ENCODE data around the gene SURF6. TPM values are rescaled to one million over a fixed set of nuclear protein-coding genes. Genes with fewer than 3 reads are reported as not detected.
"Not testable (repeated sequence)": the region's sequence is repeated elsewhere in the genome, so short reads cannot be mapped to it uniquely, and the experiment has no call there.

SURF6 gene
- total and polyA plus RNA-seq, 5 experiments from 2014 or later, result 4.9 to 34.1 (median 16.9) TPM

DNA sequence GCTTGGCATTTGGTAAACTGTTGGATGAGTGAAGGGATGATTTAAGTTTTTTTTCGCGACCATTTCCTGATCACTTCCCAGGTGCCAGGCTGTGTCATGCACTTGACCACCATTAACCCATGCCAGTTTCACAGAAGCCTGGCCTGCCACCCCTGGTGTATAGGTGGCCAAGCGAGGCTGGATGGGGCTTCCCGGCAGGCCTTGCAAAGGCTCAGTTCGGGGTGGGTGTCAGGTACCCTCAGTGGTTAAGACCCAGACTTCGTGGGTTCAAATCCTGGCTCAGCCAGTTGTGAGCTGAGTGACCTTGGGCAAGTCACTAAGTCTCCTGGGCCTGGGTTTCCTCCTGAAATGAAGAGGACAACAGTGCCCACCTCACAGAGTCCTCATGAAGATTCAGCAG is 9.6 kb upstream of the SURF6 start:
- no peak overlapping the region for H3K27ac Mint-ChIP-seq
- no peak for ATAC-seq
- H3K27me3 Mint-ChIP-seq, result no peaks in the 10 kb centered on the region
- peak overlapping the region in 4 of 10 donors; percentile 38 to 100 (median 95) for H3K4me3 Mint-ChIP-seq
- DNase-seq, result no peak
- H3K9me3 Mint-ChIP-seq, result no peaks in the 10 kb centered on the region
- H3K36me3 Mint-ChIP-seq, result peaks cover 0 to 60% (median 12%) of the 10 kb centered on the region in 3 donors
- peaks cover 17 to 63% (median 54%) of the 10 kb centered on the region in 4 donors for H3K4me1 Mint-ChIP-seq
- POLR2A ChIA-PET, result interaction anchor here (1.4 to 7.4 kb wide), 2 partner anchors 9 to 28 kb away, joined by 3 to 106 read pairs; partner anchors contain the start of genes STKLD1 and SURF4

DNA sequence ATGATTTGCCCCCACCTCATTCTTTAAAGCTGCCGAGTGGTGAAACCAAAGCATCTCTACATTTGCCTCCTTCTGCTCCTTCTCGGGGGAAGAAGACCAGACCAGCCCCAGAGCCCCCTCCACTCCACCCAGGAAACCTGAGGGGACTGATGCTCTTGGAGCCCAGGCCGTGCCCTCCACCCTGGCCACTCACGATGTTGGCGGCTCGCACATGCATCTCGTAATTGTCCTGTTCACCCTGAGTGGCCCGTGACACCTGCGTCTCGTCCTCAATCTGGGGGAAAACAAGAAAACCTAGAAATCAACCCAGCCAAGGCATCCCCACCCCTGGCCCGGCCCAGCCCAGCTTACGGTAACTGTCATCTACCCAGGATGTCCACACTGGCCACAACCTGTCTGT is 9.0 kb upstream of the SURF6 start:
- no peak for ATAC-seq
- Mint-ChIP-seq H3K27me3 (no peaks in the 10 kb centered on the region), H3K4me1 (peaks cover 24 to 66% (median 56%) of the 10 kb centered on the region in 4 donors), H3K27ac (peak overlapping the region in 1 of 10 donors; percentile 18), H3K9me3 (no peaks in the 10 kb centered on the region), H3K36me3 (peaks cover 0 to 57% (median 6%) of the 10 kb centered on the region in 3 donors), H3K4me3 (peak overlapping the region in 1 of 10 donors; percentile 29)
- POLR2A ChIA-PET, result no interaction called here
- DNase-seq, result no peak

DNA sequence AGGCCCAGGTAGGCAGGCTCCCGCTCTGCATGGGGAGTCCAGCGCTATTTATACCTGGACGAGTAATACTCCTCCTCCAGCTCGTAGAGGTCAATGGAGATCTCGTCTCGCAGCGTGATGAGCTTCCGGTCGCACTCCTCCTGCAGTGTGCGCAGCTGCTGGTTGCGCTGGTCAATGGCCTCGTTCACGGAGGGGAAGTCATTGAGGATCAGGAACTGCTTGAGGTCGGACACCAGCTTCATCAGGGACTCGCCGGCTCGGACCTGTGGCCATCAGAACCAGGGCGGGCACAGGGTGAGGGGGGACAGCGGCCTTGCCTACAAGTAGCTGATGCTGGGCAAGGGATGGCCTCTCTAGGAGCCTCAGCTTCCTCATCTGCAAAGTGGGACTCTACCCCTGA is 8.1 kb upstream of the SURF6 start:
- DNase-seq, result no peak
- Mint-ChIP-seq H3K4me1 (peaks cover 29 to 67% (median 56%) of the 10 kb centered on the region in 4 donors), H3K27ac (no peak overlapping the region), H3K9me3 (no peaks in the 10 kb centered on the region), H3K36me3 (peaks cover 0 to 55% (median 8%) of the 10 kb centered on the region in 3 donors), H3K27me3 (no peaks in the 10 kb centered on the region), H3K4me3 (peak overlapping the region in 1 of 10 donors; percentile 22)
- ATAC-seq, result no peak
- POLR2A ChIA-PET, result interaction anchor here (0.9 kb wide), 1 partner anchor 9 kb away, joined by 3 read pairs; no protein-coding TSS in a partner anchor

DNA sequence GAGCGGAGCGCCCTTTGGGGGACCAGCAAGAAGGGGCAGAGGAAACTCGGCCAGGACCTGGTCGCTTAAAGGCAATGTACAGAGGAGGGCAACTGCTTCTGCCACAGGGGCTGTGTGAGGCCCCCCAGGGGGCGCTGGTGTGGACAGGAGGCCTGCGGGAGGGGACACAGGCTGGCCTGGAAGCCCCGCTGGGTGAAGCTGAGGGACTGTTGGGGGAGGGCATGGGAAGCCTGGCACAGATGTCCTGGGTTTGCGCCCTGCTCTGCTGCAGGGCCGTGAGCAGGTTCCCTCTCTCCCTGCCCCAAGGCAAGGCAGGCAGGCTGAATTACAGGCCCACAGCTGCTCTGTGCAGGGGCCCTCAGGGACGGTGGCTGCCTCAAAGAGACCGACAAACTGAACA is 6.6 kb upstream of the SURF6 start:
- Mint-ChIP-seq H3K9me3 (no peaks in the 10 kb centered on the region), H3K27me3 (no peaks in the 10 kb centered on the region), H3K36me3 (peaks cover 0 to 48% (median 5%) of the 10 kb centered on the region in 3 donors), H3K27ac (peak overlapping the region in 1 of 10 donors; percentile 22), H3K4me1 (peaks cover 24 to 64% (median 50%) of the 10 kb centered on the region in 4 donors), H3K4me3 (no peak overlapping the region)
- DNase-seq (no peak), ATAC-seq (no peak)
- POLR2A ChIA-PET, result interaction anchor here (1.0 kb wide), 1 partner anchor 13 kb away, joined by 3 read pairs; no protein-coding TSS in a partner anchor

DNA sequence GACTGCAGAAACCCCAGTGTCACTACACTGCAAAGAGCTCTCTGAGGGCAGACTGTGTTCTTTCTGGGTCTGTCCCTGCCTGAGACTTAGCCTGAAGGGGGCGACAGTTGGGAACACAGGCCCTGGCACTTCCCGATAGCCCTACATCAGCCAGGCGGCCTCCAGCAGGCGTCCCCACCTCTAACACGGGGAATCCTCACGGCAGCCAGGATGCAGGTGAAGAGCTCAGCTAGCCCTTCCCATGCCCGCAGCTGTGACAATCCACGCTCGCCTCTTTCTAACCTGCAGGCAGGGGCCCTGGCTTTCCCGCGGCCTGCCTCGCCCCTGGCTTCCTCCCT is 6.0 kb upstream of the SURF6 start:
- POLR2A ChIA-PET, result no interaction called here
- Mint-ChIP-seq H3K36me3 (peaks cover 0 to 48% (median 5%) of the 10 kb centered on the region in 3 donors), H3K4me1 (peaks cover 21 to 64% (median 48%) of the 10 kb centered on the region in 4 donors), H3K27ac (peak overlapping the region in 2 of 10 donors; percentile 22 to 56), H3K4me3 (peak overlapping the region in 2 of 10 donors; percentile 39 to 63), H3K9me3 (no peaks in the 10 kb centered on the region), H3K27me3 (no peaks in the 10 kb centered on the region)
- ATAC-seq (no peak), DNase-seq (no peak)

DNA sequence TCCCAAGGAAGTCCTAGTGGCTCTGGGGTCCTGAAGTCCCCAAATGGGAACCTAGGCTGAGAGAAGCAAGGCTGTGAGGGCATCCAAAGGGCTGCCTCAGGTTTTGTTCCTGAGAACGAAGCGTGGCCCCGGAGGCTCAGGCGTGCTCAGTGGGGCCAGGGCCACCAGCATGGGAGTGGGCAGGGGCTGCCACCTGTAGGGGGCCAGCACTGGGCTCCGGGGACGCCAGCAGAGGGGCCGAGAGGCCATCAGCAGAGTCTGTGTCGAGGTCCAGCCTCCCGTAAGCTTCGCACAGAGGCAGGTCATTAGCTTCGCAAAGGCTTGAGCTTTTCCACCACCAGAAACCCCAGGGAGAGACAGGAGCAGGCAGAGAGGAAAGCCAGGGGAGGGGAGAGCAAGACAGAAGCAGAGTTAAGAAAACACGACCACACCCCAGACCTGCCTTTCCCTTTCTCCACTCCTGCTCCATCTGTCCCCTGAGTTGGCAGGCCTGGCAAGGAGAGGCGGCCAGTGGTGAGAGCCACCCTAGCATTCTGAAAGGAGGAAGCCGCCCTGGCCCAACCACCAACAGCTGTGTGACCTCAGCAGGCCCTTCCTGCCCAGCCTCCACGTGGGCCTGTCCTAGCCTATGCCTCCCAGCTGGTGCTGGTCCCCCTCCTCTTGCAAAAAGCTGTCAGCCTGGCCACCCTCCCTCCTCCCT is 5.5 kb upstream of the SURF6 start:
- H3K36me3 Mint-ChIP-seq, result peaks cover 0 to 48% (median 5%) of the 10 kb centered on the region in 3 donors
- H3K4me1 Mint-ChIP-seq, result peaks cover 19 to 64% (median 45%) of the 10 kb centered on the region in 4 donors
- POLR2A ChIA-PET, result no interaction called here
- ATAC-seq (no peak), DNase-seq (no peak)
- H3K4me3 Mint-ChIP-seq, result peak overlapping the region in 2 of 10 donors; percentile 63 to 72
- no peaks in the 10 kb centered on the region for H3K27me3 Mint-ChIP-seq
- H3K27ac Mint-ChIP-seq, result peak overlapping the region in 5 of 10 donors; percentile 22 to 88 (median 83)
- H3K9me3 Mint-ChIP-seq, result no peaks in the 10 kb centered on the region

DNA sequence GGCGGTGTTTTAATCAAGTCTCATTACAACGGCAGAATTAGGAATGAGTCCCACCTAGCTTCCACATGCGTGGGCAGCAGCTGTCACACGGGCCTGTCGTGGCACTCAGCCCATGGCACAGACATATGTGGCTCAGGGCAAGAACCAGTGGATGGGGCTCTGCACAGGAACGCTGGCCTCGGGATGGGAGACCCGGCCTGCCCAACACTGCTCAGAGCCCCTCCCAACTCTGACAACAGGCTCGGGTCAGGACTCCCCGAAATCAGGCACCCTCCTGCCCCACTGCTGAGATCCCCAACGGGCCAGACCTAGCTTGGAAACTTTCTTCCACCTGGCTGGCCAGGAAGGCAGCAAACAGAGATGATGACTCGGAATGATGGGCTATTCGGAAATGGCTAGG is 4.9 kb upstream of the SURF6 start:
- peaks cover 20 to 63% (median 45%) of the 10 kb centered on the region in 4 donors for H3K4me1 Mint-ChIP-seq
- H3K4me3 Mint-ChIP-seq, result peak overlapping the region in 5 of 10 donors; percentile 4 to 72 (median 63)
- POLR2A ChIA-PET, result interaction anchor here (1.3 to 2.1 kb wide), 2 partner anchors 34 to 310 kb away, joined by 5 to 6 read pairs; partner anchors contain the start of gene GTF3C5

DNA sequence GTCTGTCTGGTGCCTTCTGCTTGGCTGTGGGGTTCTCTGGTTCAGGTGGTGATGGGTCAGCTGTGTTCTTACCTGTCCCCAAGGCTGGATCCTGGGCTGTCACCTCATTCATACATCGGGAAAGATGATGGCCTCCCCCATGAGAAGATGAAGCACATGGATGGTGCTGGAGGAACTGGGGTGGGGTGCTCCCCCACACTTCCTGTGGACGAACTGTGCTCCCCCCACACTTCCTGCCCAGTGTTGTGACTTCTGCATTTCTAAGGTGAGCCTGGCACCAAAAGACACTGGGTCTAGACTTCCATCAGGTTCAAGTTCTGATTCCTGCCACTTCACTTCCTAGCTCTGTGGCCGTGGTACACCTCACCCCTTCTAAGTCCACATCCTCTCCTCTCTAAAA is 4.3 kb upstream of the SURF6 start:
- peaks cover 0 to 49% (median 5%) of the 10 kb centered on the region in 3 donors for H3K36me3 Mint-ChIP-seq
- H3K4me1 Mint-ChIP-seq, result peaks cover 22 to 66% (median 49%) of the 10 kb centered on the region in 4 donors
- peak overlapping the region; percentile 67 to 93 (median 84) for H3K27ac Mint-ChIP-seq
- peak overlapping the region in 5 of 10 donors; percentile 30 to 72 (median 63) for H3K4me3 Mint-ChIP-seq
- DNase-seq (no peak), ATAC-seq (no peak)
- no peaks in the 10 kb centered on the region for H3K9me3 Mint-ChIP-seq
- no peaks in the 10 kb centered on the region for H3K27me3 Mint-ChIP-seq
- POLR2A ChIA-PET, result interaction anchor here (1.3 to 2.1 kb wide), 4 partner anchors 9 to 310 kb away, joined by 5 to 11 read pairs (median 8); partner anchors contain the start of genes GTF3C5, MED22, RPL7A and SURF1

More for the DNA sequence above, 4.9 kb upstream of the SURF6 start:
- Mint-ChIP-seq H3K27me3 (no peaks in the 10 kb centered on the region), H3K36me3 (peaks cover 0 to 47% (median 5%) of the 10 kb centered on the region in 3 donors), H3K27ac (peak overlapping the region; percentile 67 to 93 (median 84)), H3K9me3 (no peaks in the 10 kb centered on the region)
- DNase-seq (no peak), ATAC-seq (no peak)

DNA sequence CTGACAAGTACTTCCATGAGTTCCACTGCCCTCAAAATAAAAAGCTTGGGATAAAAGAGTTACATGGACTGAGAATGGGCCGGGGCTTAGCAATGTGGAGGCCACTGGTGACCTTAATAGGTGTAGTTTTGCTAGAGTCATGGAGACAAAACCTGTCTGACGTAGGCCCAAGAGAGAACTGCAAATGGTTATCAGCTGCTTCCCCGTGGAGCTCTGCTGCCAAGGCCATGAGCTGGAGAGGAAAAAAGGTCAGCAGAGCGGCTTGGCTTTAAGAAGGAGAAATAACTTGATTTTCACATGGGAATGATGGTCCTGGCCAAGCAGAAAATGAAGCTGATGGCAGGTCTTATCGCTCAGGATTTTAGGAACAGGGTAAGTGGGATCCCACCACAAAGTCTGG is 3.7 kb upstream of the SURF6 start:
- Mint-ChIP-seq H3K4me1 (peaks cover 22 to 72% (median 52%) of the 10 kb centered on the region in 4 donors), H3K27me3 (no peaks in the 10 kb centered on the region), H3K27ac (peak overlapping the region in 8 of 10 donors; percentile 20 to 88 (median 74)), H3K9me3 (no peaks in the 10 kb centered on the region), H3K4me3 (peak overlapping the region in 4 of 10 donors; percentile 29 to 57 (median 33)), H3K36me3 (peaks cover 0 to 45% (median 5%) of the 10 kb centered on the region in 3 donors)
- no peak for DNase-seq
- POLR2A ChIA-PET, result interaction anchor here (0.6 to 2.1 kb wide), 5 partner anchors 9 to 1014 kb away, joined by 5 to 11 read pairs (median 6); partner anchors contain the start of genes GTF3C5, MED22, RPL7A and SURF1
- ATAC-seq, result no peak

DNA sequence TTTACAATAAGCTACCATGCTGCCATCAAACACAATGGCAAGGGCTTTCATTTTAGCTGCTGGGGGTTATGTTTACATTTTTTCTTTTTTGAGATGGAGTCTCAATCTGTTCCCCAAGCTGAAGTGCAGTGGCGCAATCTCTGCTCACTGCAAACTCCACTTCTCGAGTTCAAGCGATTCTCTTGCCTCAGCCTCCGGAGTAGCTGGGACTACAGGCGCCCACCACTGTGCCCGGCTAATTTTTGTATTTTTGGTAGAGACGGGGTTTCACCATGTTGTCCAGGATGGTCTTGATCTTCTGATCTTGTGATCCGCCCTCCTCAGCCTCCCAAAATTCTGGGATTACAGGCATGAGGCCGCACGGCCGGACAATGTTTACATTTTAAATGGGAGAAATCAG is 1.1 kb downstream of the SURF6 start:
- not testable (repeated sequence) for ATAC-seq, H3K9me3 Mint-ChIP-seq, DNase-seq, H3K27me3 Mint-ChIP-seq
- Mint-ChIP-seq H3K4me1 (peaks cover 16 to 55% (median 49%) of the 10 kb centered on the region in 4 donors), H3K27ac (peak overlapping the region in 9 of 10 donors; percentile 89 to 97 (median 95)), H3K4me3 (peak overlapping the region; percentile 90 to 98 (median 96)), H3K36me3 (peaks cover 0 to 57% (median 6%) of the 10 kb centered on the region in 3 donors)
- POLR2A ChIA-PET, result interaction anchor here (1.2 to 2.2 kb wide), 4 partner anchors 9 to 42 kb away, joined by 3 to 21 read pairs (median 10); partner anchors contain the start of genes MED22, RPL7A, SURF1 and SURF2

DNA sequence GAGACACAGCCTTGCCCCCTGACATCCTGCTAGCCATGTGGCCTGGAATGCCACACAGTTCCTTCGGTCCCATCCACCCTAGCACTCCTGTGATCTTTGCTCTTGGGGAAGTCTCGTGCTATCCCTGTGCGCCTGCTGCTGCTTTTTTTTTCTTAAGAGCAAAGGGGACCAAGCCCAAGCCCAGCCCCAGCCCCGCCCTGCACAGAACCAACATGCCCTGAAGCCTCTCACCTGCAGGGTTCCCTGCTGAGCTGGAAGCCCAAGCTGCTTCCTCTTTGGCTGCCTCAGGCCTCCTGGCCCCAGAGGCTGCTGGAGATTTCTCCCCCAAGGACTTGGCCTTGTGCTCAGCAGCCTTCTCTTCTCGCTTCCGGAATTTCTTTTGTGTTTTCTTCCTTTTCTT is 1.8 kb downstream of the SURF6 start:
- H3K9me3 Mint-ChIP-seq, result no peaks in the 10 kb centered on the region
- H3K4me3 Mint-ChIP-seq, result peak overlapping the region in 8 of 10 donors; percentile 8 to 98 (median 56)
- H3K27ac Mint-ChIP-seq, result peak overlapping the region in 4 of 10 donors; percentile 27 to 57 (median 52)
- ATAC-seq (no peak), DNase-seq (no peak)
- H3K27me3 Mint-ChIP-seq, result no peaks in the 10 kb centered on the region
- POLR2A ChIA-PET, result interaction anchor here (0.6 to 2.2 kb wide), 4 partner anchors 14 to 40 kb away, joined by 3 to 21 read pairs (median 10); partner anchors contain the start of genes MED22, RPL7A, SURF1 and SURF2
- H3K4me1 Mint-ChIP-seq, result peaks cover 12 to 50% (median 44%) of the 10 kb centered on the region in 4 donors
- H3K36me3 Mint-ChIP-seq, result peaks cover 0 to 55% (median 3%) of the 10 kb centered on the region in 3 donors

DNA sequence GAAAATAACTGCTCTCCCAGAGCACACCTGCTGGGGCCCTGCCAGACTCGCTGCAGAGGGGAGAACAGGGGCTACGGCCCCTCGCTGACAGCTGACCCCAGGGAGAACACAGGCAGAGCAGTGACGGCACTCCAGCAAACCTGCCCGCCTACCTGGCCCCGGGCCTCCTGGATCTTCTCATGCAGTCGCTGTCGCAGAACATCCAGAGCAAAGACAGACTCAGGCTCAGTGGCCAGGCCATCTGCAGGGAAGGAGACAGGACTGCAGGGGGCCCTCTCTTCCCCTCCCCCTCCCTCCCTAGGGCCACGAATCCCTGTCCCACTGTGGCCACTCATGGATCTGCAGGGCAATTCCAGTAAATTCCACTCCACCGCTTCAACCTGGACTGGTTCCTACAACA is 2.4 kb downstream of the SURF6 start:
- DNase-seq (no peak), ATAC-seq (no peak)
- H3K36me3 Mint-ChIP-seq, result peaks cover 0 to 50% (median 3%) of the 10 kb centered on the region in 3 donors
- peaks cover 13 to 48% (median 41%) of the 10 kb centered on the region in 4 donors for H3K4me1 Mint-ChIP-seq
- POLR2A ChIA-PET, result interaction anchor here (0.5 to 0.7 kb wide), 3 partner anchors 19 to 683 kb away, joined by 3 read pairs; no protein-coding TSS in a partner anchor
- H3K27ac Mint-ChIP-seq, result peak overlapping the region in 3 of 10 donors; percentile 14 to 51 (median 19)
- H3K9me3 Mint-ChIP-seq, result no peaks in the 10 kb centered on the region
- H3K4me3 Mint-ChIP-seq, result peak overlapping the region in 3 of 10 donors; percentile 22 to 62 (median 41)
- no peaks in the 10 kb centered on the region for H3K27me3 Mint-ChIP-seq

All from naive thymus-derived CD8-positive, alpha-beta T cell (primary cell).